ENCODE measurements around the gene CKS1B. TPM values are rescaled to one million over a fixed set of nuclear protein-coding genes. Genes with fewer than 3 reads are reported as not detected.
A peak's percentile ranks its signal among the peaks of the same experiment; 100 is the strongest.

CKS1B gene
- 10 to 100 TPM; 33.5 to 47.5 TPM for total RNA-seq

DNA sequence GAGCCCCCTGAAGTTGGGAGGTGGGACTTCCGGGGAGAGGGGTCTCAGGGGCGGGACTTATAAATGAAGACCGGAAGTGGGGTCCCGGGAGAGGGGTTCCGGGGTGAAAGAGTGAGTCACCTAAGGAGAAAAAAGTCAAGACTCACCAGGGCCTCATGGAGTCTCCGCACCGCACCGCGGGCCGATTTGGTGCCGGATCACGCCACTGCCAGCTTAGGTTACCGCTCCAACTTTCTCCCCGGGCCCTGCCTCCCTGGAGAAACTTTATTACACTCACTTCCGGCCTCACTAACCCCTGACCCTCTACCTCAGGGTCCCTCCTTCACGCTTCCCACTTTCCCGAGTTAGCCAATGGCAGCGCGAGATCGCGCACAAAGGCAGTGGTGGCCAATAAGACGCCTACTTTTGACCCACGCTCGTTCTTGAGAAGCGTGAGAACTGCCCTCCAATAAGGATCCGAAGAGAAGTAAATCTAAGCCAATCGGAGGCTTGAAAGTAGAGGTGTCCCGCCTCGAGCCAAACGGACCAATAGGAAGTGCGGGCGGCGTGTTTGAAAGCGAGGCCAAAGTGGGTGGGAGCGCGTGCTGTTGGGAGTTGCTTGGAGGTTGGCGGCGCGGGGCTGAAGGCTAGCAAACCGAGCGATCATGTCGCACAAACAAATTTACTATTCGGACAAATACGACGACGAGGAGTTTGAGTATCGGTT is at the start of gene CKS1B:
Gene CKS1B (plus strand): TSS at position 580 of the 706 bp plus-strand sequence. CDS start 65 bp downstream, at position 645.
- H3K36me3 ChIP-seq, result no peaks in the 10 kb centered on the region
- peak within 1 kb of the TSS; percentile 52 to 82 for H3K4me3 ChIP-seq
- peak within 1 kb of the TSS; percentile 98 to 99 for H3K27ac ChIP-seq
- peaks cover 14% of the 10 kb centered on the region for H3K4me1 ChIP-seq (replicated peaks)
- intact Hi-C loops (cut with DNase I), result loop anchor here (2.0 kb wide), 1 partner anchor 27 kb away; no protein-coding TSS in a partner anchor
- H3K27me3 ChIP-seq (replicated peaks; ENCODE audit: insufficient read depth), result no peaks in the 10 kb centered on the region
- TF ChIP-seq, protein P1, sequence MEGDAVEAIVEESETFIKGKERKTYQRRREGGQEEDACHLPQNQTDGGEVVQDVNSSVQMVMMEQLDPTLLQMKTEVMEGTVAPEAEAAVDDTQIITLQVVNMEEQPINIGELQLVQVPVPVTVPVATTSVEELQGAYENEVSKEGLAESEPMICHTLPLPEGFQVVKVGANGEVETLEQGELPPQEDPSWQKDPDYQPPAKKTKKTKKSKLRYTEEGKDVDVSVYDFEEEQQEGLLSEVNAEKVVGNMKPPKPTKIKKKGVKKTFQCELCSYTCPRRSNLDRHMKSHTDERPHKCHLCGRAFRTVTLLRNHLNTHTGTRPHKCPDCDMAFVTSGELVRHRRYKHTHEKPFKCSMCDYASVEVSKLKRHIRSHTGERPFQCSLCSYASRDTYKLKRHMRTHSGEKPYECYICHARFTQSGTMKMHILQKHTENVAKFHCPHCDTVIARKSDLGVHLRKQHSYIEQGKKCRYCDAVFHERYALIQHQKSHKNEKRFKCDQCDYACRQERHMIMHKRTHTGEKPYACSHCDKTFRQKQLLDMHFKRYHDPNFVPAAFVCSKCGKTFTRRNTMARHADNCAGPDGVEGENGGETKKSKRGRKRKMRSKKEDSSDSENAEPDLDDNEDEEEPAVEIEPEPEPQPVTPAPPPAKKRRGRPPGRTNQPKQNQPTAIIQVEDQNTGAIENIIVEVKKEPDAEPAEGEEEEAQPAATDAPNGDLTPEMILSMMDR (IDR thresholded peaks at IDR 0.05), result no peak
- TF ChIP-seq POLR2A (IDR thresholded peaks at IDR 0.05) (peak; percentile 60), POLR2AphosphoS5 (IDR thresholded peaks at IDR 0.05) (peak; percentile 86)
- peak; percentile 99 for DNase-seq (ENCODE audit: low spot score)
- no peaks in the 10 kb centered on the region for H3K9me3 ChIP-seq
- WGBS, result under 1% methylated on average over 47 of the region's 47 CpGs

GRCh38 chr1:154925335-154926170 is 48.9 kb upstream of the CKS1B start:
- no peak for DNase-seq (ENCODE audit: low spot score)
- no peaks in the 10 kb centered on the region for H3K9me3 ChIP-seq
- 93% methylated on average over 3 of the region's 3 CpGs for WGBS
- intact Hi-C loops (cut with DNase I), result no loop called here
- no peaks in the 10 kb centered on the region for H3K4me1 ChIP-seq (replicated peaks)
- peaks cover 0 to 8% of the 10 kb centered on the region in 2 donors for H3K36me3 ChIP-seq
- TF ChIP-seq POLR2A (IDR thresholded peaks at IDR 0.05) (no peak), POLR2AphosphoS5 (IDR thresholded peaks at IDR 0.05) (no peak)
- TF ChIP-seq, protein P1 (IDR thresholded peaks at IDR 0.05), result no peak
- H3K27ac ChIP-seq, result no peak overlapping the region
- H3K4me3 ChIP-seq, result no peak overlapping the region
- H3K27me3 ChIP-seq (replicated peaks; ENCODE audit: insufficient read depth), result no peaks in the 10 kb centered on the region

GRCh38 chr1:154926201-154926600 is 48.3 kb upstream of the CKS1B start:
- Histone ChIP-seq H3K4me3 (no peak overlapping the region), H3K9me3 (no peaks in the 10 kb centered on the region), H3K36me3 (peaks cover 0 to 8% of the 10 kb centered on the region in 2 donors), H3K27me3 (replicated peaks; ENCODE audit: insufficient read depth) (no peaks in the 10 kb centered on the region), H3K4me1 (replicated peaks) (no peaks in the 10 kb centered on the region), H3K27ac (no peak overlapping the region)
- TF ChIP-seq POLR2A (IDR thresholded peaks at IDR 0.05) (no peak), POLR2AphosphoS5 (IDR thresholded peaks at IDR 0.05) (no peak)
- TF ChIP-seq, protein P1 (IDR thresholded peaks at IDR 0.05), result no peak
- intact Hi-C loops (cut with DNase I), result no loop called here
- 95% methylated on average over 13 of the region's 13 CpGs for WGBS
- no peak for DNase-seq (ENCODE audit: low spot score)

DNA sequence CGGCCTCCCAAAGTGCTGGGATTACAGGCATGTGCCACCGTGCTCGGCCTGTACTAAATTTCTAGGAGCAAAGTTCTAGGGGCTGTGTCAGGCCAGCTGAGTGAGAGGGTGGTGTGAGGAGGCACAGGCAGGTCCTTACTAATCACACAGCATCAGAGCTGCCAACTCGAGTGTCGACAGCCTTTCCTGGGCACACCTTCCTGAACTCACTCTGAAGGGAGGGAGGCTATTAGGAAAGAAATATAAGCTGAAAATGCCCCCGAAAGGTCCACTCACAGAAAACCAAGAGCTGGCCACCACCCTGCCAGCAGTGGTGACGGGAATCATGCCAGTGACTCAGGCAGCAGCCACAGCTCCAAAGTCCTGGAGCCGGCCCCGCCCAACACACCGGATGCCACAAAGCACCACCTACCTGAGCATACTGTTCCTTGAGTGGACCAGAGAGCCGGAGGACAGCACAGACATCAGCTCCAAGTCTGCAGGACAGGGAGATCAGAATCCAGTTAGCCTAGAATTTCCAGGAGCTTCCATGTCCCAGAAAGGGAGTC is 42.5 kb upstream of the CKS1B start:
- peak; percentile 55 for DNase-seq (ENCODE audit: low spot score)

More for the DNA sequence above, 42.5 kb upstream of the CKS1B start:
- 80% methylated on average over 11 of the region's 11 CpGs for WGBS
- Histone ChIP-seq H3K4me3 (no peak overlapping the region), H3K27me3 (replicated peaks; ENCODE audit: insufficient read depth) (no peaks in the 10 kb centered on the region), H3K36me3 (no peaks in the 10 kb centered on the region), H3K4me1 (replicated peaks) (no peaks in the 10 kb centered on the region), H3K9me3 (no peaks in the 10 kb centered on the region), H3K27ac (peak overlapping the region; percentile 41 to 57)
- intact Hi-C loops (cut with DNase I), result no loop called here
- TF ChIP-seq POLR2A (IDR thresholded peaks at IDR 0.05) (peak; percentile 46), POLR2AphosphoS5 (IDR thresholded peaks at IDR 0.05) (peak; percentile 30)
- TF ChIP-seq, protein P1 (IDR thresholded peaks at IDR 0.05), result no peak
